ENCODE measurements around the gene HMGN3. TPM values are rescaled to one million over a fixed set of nuclear protein-coding genes. Genes with fewer than 3 reads are reported as not detected.

HMGN3 gene
- total RNA-seq, 3 donors from 2014 or later (not counting 1 experiment from before 2014, with no cell fraction given): 57.3 to 65.1 (median 58.2) TPM

DNA sequence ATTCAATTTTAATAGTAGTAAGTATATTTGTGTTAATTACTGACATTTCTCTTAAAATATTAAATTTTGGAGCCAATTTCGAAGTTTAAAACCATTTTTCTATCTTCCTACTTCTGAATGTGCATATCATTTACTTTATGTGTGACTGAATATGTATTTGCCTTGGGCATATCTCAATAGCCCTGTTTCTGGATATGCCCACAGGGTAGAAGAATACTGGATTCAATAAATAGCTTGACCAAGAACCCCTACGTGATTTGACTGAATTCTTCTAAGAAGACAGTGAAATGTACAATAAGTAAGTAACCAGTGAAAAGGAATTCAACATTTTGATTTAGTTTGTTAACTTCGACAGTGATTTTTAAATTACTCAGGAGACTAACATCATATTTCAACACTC is 7.8 kb downstream of the HMGN3 start:
- H3K4me3 Mint-ChIP-seq: no peak overlapping the region
- H3K9me3 Mint-ChIP-seq: no peaks in the 10 kb centered on the region
- intact Hi-C loops (cut with micrococcal nuclease): no loop called here
- no peak for ATAC-seq
- Histone ChIP-seq H3K4me3 (ENCODE audit: low read length) (no peak overlapping the region), H3K4me1 (ENCODE audit: control insufficient read depth, insufficient read depth, low read length) (no peaks in the 10 kb centered on the region), H3K36me3 (ENCODE audit: control insufficient read depth, insufficient read depth, low read length) (no peaks in the 10 kb centered on the region), H3K9me3 (ENCODE audit: control insufficient read depth, insufficient read depth, low read length) (no peaks in the 10 kb centered on the region), H3K27me3 (ENCODE audit: control insufficient read depth, insufficient read depth, low read length) (no peaks in the 10 kb centered on the region), H3K27ac (ENCODE audit: low read length) (no peak overlapping the region)
- no peaks in the 10 kb centered on the region for H3K36me3 Mint-ChIP-seq
- no peaks in the 10 kb centered on the region for H3K27me3 Mint-ChIP-seq (ENCODE audit: low read depth in 2 of 2)
- peaks cover 20 to 27% of the 10 kb centered on the region in 2 donors for H3K4me1 Mint-ChIP-seq
- 100% methylated on average over 1 of the region's 3 CpGs for WGBS (ENCODE audit: insufficient coverage)
- no peak for DNase-seq
- no peak overlapping the region for H3K27ac Mint-ChIP-seq
- TF ChIP-seq, protein P1, sequence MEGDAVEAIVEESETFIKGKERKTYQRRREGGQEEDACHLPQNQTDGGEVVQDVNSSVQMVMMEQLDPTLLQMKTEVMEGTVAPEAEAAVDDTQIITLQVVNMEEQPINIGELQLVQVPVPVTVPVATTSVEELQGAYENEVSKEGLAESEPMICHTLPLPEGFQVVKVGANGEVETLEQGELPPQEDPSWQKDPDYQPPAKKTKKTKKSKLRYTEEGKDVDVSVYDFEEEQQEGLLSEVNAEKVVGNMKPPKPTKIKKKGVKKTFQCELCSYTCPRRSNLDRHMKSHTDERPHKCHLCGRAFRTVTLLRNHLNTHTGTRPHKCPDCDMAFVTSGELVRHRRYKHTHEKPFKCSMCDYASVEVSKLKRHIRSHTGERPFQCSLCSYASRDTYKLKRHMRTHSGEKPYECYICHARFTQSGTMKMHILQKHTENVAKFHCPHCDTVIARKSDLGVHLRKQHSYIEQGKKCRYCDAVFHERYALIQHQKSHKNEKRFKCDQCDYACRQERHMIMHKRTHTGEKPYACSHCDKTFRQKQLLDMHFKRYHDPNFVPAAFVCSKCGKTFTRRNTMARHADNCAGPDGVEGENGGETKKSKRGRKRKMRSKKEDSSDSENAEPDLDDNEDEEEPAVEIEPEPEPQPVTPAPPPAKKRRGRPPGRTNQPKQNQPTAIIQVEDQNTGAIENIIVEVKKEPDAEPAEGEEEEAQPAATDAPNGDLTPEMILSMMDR (IDR thresholded peaks at IDR 0.05): no peak

DNA sequence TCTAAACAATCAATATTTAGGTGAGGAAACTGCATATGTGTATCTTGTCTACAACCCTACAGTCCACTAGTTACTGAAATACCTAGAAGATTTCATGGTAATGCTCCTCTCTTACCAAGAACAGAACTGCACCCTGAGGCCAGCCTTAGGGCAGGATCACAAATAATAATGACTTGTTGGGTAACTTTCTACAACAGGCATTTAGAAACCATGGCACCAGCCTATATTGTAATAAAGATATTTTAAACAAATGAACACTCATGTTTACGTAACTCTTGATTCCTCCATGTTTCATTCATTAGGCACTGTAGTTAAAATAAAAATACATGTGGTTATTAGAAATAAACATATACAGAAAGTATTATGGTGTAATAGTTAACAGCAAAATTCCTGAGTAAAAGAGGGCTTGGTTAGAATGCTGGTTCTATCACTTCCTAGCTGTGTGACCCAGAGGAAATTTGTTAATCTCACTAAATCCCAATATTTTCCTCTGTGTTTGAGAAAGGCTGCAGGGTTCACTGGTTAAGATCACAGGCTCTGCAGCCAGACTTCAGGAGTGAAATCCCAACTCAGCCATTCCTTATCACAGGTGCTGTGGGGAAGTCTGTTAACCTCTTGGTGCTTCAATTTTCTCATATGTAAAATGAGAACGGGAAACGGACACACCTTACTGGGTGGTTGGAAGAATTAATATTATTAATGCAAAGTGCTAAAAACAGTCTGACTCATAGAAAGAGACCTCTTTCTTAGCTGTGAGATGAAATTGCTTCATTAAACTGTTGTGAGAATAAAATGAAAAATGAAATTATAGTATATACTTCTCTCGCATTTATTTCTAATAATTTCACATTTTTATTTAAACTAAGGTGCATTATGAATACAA is 8.5 kb downstream of the HMGN3 start:
- Histone ChIP-seq H3K9me3 (ENCODE audit: control insufficient read depth, insufficient read depth, low read length) (no peaks in the 10 kb centered on the region), H3K27ac (ENCODE audit: low read length) (no peak overlapping the region), H3K4me3 (ENCODE audit: low read length) (no peak overlapping the region), H3K36me3 (ENCODE audit: control insufficient read depth, insufficient read depth, low read length) (no peaks in the 10 kb centered on the region), H3K4me1 (ENCODE audit: control insufficient read depth, insufficient read depth, low read length) (no peaks in the 10 kb centered on the region), H3K27me3 (ENCODE audit: control insufficient read depth, insufficient read depth, low read length) (no peaks in the 10 kb centered on the region)
- no peaks in the 10 kb centered on the region for H3K36me3 Mint-ChIP-seq
- peaks cover 20 to 27% of the 10 kb centered on the region in 2 donors for H3K4me1 Mint-ChIP-seq
- no peak for ATAC-seq
- no peaks in the 10 kb centered on the region for H3K27me3 Mint-ChIP-seq (ENCODE audit: low read depth in 2 of 2)
- H3K27ac Mint-ChIP-seq: no peak overlapping the region
- TF ChIP-seq, protein P1 (IDR thresholded peaks at IDR 0.05): no peak
- no peak for DNase-seq
- no peak overlapping the region for H3K4me3 Mint-ChIP-seq
- no peaks in the 10 kb centered on the region for H3K9me3 Mint-ChIP-seq
- WGBS (ENCODE audit: insufficient coverage): 91% methylated on average over 2 of the region's 4 CpGs
- intact Hi-C loops (cut with micrococcal nuclease): no loop called here

DNA sequence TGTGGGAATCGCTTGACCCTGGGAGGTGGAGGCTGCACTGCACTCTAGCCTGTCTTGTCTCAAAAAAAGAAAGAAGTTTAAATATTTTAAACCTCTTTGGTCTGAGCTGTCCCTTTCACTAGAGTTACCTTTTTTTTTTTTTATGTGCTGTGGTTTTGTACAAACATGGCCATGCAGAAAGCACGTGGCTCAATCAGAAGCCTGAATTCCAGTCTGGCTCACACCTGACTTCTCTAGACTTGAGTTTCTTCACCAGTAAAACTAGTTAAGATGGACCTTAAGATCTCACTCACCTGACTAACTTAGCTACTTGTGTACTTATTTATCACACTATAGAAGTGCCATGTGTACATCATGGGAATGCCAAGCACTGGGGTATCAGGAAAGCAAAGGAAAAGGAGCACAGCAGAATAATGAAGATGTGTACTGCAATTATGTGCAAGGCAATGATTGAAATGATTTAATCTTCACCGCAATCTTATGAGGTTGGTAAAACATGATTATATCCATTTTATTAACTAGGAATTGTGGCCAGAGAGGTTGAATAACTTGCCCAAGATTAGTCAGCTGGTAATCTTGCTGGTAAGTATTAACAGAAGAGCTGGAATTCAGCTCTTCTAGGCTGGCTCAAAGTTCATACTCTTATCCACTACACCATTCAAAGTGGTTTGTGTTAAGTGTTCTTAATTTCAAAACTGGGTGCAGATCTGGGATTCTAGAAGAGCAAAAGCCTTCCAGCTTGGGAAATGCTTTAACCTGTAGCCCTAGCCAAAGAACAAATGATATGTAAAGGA is 10.7 kb downstream of the HMGN3 start:
- H3K27ac ChIP-seq (ENCODE audit: low read length): no peak overlapping the region
- TF ChIP-seq, protein P1 (IDR thresholded peaks at IDR 0.05): no peak
- no peak overlapping the region for H3K4me3 Mint-ChIP-seq
- H3K27me3 Mint-ChIP-seq (ENCODE audit: low read depth in 2 of 2): no peaks in the 10 kb centered on the region
- no peak overlapping the region for H3K4me3 ChIP-seq (ENCODE audit: low read length)
- H3K9me3 ChIP-seq (ENCODE audit: control insufficient read depth, insufficient read depth, low read length): no peaks in the 10 kb centered on the region
- H3K4me1 Mint-ChIP-seq: peaks cover 25 to 35% of the 10 kb centered on the region in 2 donors
- H3K27me3 ChIP-seq (ENCODE audit: control insufficient read depth, insufficient read depth, low read length): no peaks in the 10 kb centered on the region
- WGBS (ENCODE audit: insufficient coverage): 77% methylated on average over 3 of the region's 3 CpGs
- no peak for DNase-seq
- no peak overlapping the region for H3K27ac Mint-ChIP-seq
- H3K4me1 ChIP-seq (ENCODE audit: control insufficient read depth, insufficient read depth, low read length): no peaks in the 10 kb centered on the region
- ATAC-seq: no peak
- no peaks in the 10 kb centered on the region for H3K9me3 Mint-ChIP-seq
- intact Hi-C loops (cut with micrococcal nuclease): no loop called here
- no peaks in the 10 kb centered on the region for H3K36me3 Mint-ChIP-seq
- H3K36me3 ChIP-seq (ENCODE audit: control insufficient read depth, insufficient read depth, low read length): no peaks in the 10 kb centered on the region

Measured in natural killer cell (primary cell).